Body of pancreas (tissue), 4 donors: ENCODE data around the gene PSMD1. TPM values are rescaled to one million over a fixed set of nuclear protein-coding genes. Genes with fewer than 3 reads are reported as not detected.
"Not testable (repeated sequence)": the region's sequence is repeated elsewhere in the genome, so short reads cannot be mapped to it uniquely, and the experiment has no call there.

Experiments
- ATAC-seq: fragments of 150-250 bp; one replicate; pipeline ENCODE4 v1.9.1; 2016
- DNase-seq, 4 donors: peaks; one replicate each; pipeline ENCODE4 v3.0.0-alpha.2; 2019
- H3K27ac ChIP-seq, 4 donors: fragments of 200-600 bp; sonication (generic); 1 replicate in 3 of 4; 2 replicates in 1 of 4; pipeline versions ENCODE4 v1.5.1 to v1.6.1; 2016 to 2019; ENCODE audit warnings: mild to moderate bottlenecking in 1 of 4, mixed read lengths in 1 of 4, moderate library complexity in 1 of 4
- H3K27me3 ChIP-seq, 2 donors: fragments of 200-600 bp; sonication (generic); one replicate each; pipeline ENCODE4 v1.6.0; 2016; ENCODE audit warnings: mild to moderate bottlenecking in 1 of 2
- H3K36me3 ChIP-seq, 2 donors: fragments of 200-600 bp; sonication (generic); replicated peaks in 1 of 2; 2 replicates each; pipeline ENCODE4 v1.5.1; 2016; ENCODE audit warnings: low read depth in 2 of 2; ENCODE audit not compliant: insufficient read depth in 1 of 2
- H3K4me1 ChIP-seq: fragments of 200-600 bp; sonication (generic); one replicate; pipeline ENCODE4 v1.6.0; 2016
- H3K4me3 ChIP-seq, 2 donors: fragments of 200-600 bp; sonication (generic); 1 replicate in 1 of 2; 2 replicates in 1 of 2; pipeline ENCODE4 v1.5.1; 2016 to 2019
- H3K9me3 ChIP-seq, 3 donors: fragments of 200-600 bp; sonication (generic); 1 replicate in 2 of 3; 2 replicates in 1 of 3; pipeline ENCODE4 v1.5.1; 2016
- POLR2A ChIP-seq, 3 donors: fragments of 450-650 bp; IDR thresholded peaks; one replicate each; pipeline ENCODE4 v1.6.1; 2016; ENCODE audit warnings: antibody characterized with exemption in 3 of 3, mild to moderate bottlenecking in 2 of 3
- WGBS, 2 donors: methylation state at CpG; one replicate each; pipeline ENCODE4 v1.1.5; 2017; 5-methylcytosine and 5-hydroxymethylcytosine counted together
- intact Hi-C: fragments of 100-400 bp; cut with DNase I; formaldehyde crosslinking; loops from one replicate; pipeline ENCODE4 v1.15.1; 2023
- total RNA-seq, 2 donors: library from RNA; depleted of rRNA; stranded (reverse); fragments of >200 nt; gene quantifications; one replicate each; pipeline ENCODE4 v1.1.0, GENCODE V29; 2016
- TF ChIP-seq, protein P1 (sequence below), 7 experiments: fragments of 450-650 bp in 4 of 7; fragments of 200-600 bp in 3 of 7; sonication (generic) in 3 of 7; IDR thresholded peaks; one replicate each; pipeline ENCODE4 v1.5.1; 2016 to 2019; ENCODE audit warnings: antibody characterized with exemption in 7 of 7

The PSMD1 gene
- total RNA-seq, 2 donors from 2014 or later = 20.5 to 27.4 TPM

- DNase-seq = no peak
- peaks cover 0 to 6% of the 10 kb centered on the region in 2 donors for H3K36me3 ChIP-seq
- WGBS, 2 donors = 94 to 95% methylated on average over 3 of the region's 3 CpGs
Measured at GRCh38 chr2:231172025-231172424, 115.4 kb downstream of the PSMD1 start.

GRCh38 chr2:231174211-231174651 lies 117.6 kb downstream of the PSMD1 start:
- H3K9me3 ChIP-seq = no peaks in the 10 kb centered on the region
- no peak overlapping the region for H3K4me3 ChIP-seq
- H3K27me3 ChIP-seq = no peaks in the 10 kb centered on the region
- TF ChIP-seq, protein P1, sequence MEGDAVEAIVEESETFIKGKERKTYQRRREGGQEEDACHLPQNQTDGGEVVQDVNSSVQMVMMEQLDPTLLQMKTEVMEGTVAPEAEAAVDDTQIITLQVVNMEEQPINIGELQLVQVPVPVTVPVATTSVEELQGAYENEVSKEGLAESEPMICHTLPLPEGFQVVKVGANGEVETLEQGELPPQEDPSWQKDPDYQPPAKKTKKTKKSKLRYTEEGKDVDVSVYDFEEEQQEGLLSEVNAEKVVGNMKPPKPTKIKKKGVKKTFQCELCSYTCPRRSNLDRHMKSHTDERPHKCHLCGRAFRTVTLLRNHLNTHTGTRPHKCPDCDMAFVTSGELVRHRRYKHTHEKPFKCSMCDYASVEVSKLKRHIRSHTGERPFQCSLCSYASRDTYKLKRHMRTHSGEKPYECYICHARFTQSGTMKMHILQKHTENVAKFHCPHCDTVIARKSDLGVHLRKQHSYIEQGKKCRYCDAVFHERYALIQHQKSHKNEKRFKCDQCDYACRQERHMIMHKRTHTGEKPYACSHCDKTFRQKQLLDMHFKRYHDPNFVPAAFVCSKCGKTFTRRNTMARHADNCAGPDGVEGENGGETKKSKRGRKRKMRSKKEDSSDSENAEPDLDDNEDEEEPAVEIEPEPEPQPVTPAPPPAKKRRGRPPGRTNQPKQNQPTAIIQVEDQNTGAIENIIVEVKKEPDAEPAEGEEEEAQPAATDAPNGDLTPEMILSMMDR (IDR thresholded peaks at IDR 0.05) = no peak
- no peak for TF ChIP-seq POLR2A (IDR thresholded peaks at IDR 0.05)
- intact Hi-C loops = no loop called here
- no peak for ATAC-seq
- WGBS, 2 donors = 35 to 46% methylated on average over 2 of the region's 2 CpGs
- no peak for DNase-seq
- no peak overlapping the region for H3K27ac ChIP-seq
- H3K36me3 ChIP-seq = peaks cover 0 to 2% of the 10 kb centered on the region in 2 donors
- no peaks in the 10 kb centered on the region for H3K4me1 ChIP-seq

More at GRCh38 chr2:231172025-231172424, 115.4 kb downstream of the PSMD1 start:
- ATAC-seq = no peak
- intact Hi-C loops = no loop called here
- Histone ChIP-seq H3K4me3 (no peak overlapping the region), H3K9me3 (no peaks in the 10 kb centered on the region), H3K4me1 (no peaks in the 10 kb centered on the region), H3K27me3 (no peaks in the 10 kb centered on the region), H3K27ac (no peak overlapping the region)
- TF ChIP-seq, protein P1 (IDR thresholded peaks at IDR 0.05) = no peak
- TF ChIP-seq POLR2A (IDR thresholded peaks at IDR 0.05) = no peak

DNA sequence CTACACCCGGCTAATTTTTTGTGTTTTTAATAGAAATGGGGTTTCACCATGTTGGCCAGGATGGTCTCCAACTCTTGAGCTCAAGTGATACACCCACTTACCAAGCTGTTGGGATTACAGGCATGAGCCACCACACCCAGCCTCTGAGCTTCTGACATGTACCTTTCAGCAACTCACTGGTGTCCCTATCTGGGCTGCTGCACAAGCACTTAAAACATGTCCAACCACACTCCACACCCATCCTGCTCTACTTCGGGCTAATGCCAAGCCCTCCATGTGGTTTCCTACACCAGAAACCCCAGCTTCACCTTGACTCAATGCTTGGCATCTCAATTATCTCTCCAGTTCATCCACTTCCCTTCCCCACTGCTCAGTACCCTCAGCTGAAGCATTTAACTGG lies 119.4 kb downstream of the PSMD1 start:
- Histone ChIP-seq H3K27ac (no peak overlapping the region), H3K36me3 (peaks cover 0 to 2% of the 10 kb centered on the region in 2 donors), H3K4me1 (no peaks in the 10 kb centered on the region), H3K9me3 (no peaks in the 10 kb centered on the region), H3K27me3 (no peaks in the 10 kb centered on the region), H3K4me3 (no peak overlapping the region)
- WGBS, 2 donors = 78 to 91% methylated on average over 2 of the region's 2 CpGs
- intact Hi-C loops = no loop called here
- DNase-seq = no peak
- TF ChIP-seq POLR2A (IDR thresholded peaks at IDR 0.05) = no peak
- TF ChIP-seq, protein P1 (IDR thresholded peaks at IDR 0.05) = no peak
- no peak for ATAC-seq

DNA sequence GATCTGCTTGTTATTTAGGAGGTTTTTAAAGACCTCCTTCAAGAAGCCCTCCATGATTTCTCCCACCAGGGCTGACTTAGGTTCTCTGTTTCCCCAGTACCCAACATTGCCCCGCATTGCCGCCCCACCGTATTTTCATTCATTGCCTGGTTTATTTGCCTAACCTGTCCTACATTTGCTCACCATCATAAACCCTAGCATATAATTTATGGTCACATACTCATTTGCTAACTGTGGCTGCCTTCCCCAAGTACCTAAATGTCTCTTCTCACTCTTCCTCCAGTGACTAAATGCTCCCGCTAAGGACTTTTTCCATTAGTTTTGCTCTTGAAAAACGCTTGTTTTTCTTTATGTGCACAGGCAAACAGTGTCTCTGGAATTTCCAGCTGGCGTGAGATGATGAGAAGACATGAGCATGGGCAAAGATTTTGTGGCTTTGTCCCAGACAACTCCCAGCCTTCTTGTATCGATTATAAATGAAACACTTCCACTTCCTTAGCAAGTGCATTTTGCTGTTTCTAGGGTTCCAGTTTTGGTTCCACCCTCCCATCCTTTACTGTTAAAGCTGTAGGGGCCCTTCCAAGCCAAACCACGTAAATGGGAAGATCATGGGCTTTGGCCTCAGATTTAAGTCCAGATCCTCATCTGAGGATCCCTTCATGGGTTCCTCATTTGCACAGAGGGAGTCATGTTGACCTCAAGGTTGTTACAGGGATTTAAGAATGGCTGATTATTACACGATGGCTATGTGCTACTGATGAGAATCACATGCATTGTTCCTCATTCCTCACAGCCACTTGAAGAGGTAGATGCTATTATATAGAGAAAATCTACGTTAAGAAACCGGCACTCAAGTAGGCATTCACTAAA lies 120.7 kb downstream of the PSMD1 start:
- intact Hi-C loops = no loop called here
- Histone ChIP-seq H3K9me3 (no peaks in the 10 kb centered on the region), H3K27me3 (no peaks in the 10 kb centered on the region), H3K4me3 (no peak overlapping the region), H3K4me1 (no peaks in the 10 kb centered on the region), H3K27ac (no peak overlapping the region), H3K36me3 (peaks cover 0 to 2% of the 10 kb centered on the region in 2 donors)
- DNase-seq (no peak), ATAC-seq (no peak)
- TF ChIP-seq, protein P1 (IDR thresholded peaks at IDR 0.05) = no peak
- TF ChIP-seq POLR2A (IDR thresholded peaks at IDR 0.05) = no peak
- WGBS, 2 donors = 85 to 86% methylated on average over 11 of the region's 11 CpGs

DNA sequence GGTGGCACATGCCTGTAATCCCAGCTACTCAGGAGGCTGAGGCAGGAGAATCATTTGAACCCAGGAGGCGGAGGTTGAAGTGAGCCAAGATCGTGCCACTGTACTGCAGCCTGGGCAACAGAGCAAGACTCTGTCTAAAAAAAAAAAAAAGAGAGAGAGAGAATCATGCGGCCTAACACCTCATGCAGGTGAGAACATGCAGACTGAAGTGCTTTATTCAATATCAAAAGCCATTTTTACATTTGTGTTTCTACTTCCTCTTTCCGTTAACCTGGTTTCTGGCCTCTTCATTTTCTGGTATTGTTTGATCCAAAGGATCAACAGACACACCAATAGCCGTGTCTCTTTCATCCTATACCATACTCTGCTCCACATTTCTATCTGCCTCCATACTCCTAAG lies 122.1 kb downstream of the PSMD1 start:
- H3K27ac ChIP-seq, H3K9me3 ChIP-seq, intact Hi-C loops, DNase-seq, H3K36me3 ChIP-seq, ATAC-seq, H3K4me3 ChIP-seq, H3K27me3 ChIP-seq, H3K4me1 ChIP-seq: not testable (repeated sequence)
- 86 to 91% methylated on average over 5 of the region's 5 CpGs for WGBS, 2 donors
